SK-N-SH (cell line): ENCODE measurements around the gene RAB5IF. TPM values are rescaled to one million over a fixed set of nuclear protein-coding genes. Genes with fewer than 3 reads are reported as not detected.

Experiments
- CTCF ChIA-PET: fragments of 300-600, 350-600 bp; formaldehyde crosslinking; extraction: SDS; loops from one replicate; lab custom pipeline; 2021; lab: Yijun Ruan, JAX
- POLR2A ChIA-PET: fragments of 350-600 bp; sonication (Branson Sonifier 250); formaldehyde crosslinking; extraction: SDS; loops from one replicate; lab custom pipeline; 2020; ENCODE audit warnings: antibody characterized with exemption, inconsistent platforms; lab: Yijun Ruan, JAX
- DNase-seq: peaks from one replicate; pipeline ENCODE4 v3.0.0; 2012
- H2AFZ ChIP-seq: fragments of 200-600 bp; sonication (generic); 2 replicates; pipeline ENCODE4 v1.8.1; 2016; ENCODE audit warnings: antibody characterized with exemption, mild to moderate bottlenecking, low read depth
- H3F3A ChIP-seq: fragments of 200-600 bp; sonication (generic); replicated peaks from 2 replicates; pipeline ENCODE3; 2016; ENCODE audit warnings: antibody characterized with exemption, mild to moderate bottlenecking; ENCODE audit not compliant: insufficient read depth
- H3K27ac ChIP-seq, 2 experiments: fragments of 200-500 bp in 1 of 2; fragments of 200-600 bp in 1 of 2; sonication (Bioruptor generic) in 1 of 2; sonication (generic), shearing (Covaris generic) in 1 of 2; 2 replicates each; pipeline versions ENCODE4 v1.5.1 to v1.6.1; 2014 to 2016; ENCODE audit warnings: low read depth in 2 of 2, inconsistent platforms in 1 of 2, low read length in 1 of 2, mild to moderate bottlenecking in 1 of 2, mixed read lengths in 1 of 2
- H3K27me3 ChIP-seq: fragments of 200-600 bp; sonication (generic), shearing (Covaris generic); 2 replicates; pipeline ENCODE4 v1.6.1; 2016; ENCODE audit warnings: mixed run types; ENCODE audit not compliant: insufficient read depth
- H3K36me3 ChIP-seq, 2 experiments: fragments of 200-500 bp in 1 of 2; fragments of 200-600 bp in 1 of 2; sonication (Bioruptor generic) in 1 of 2; sonication (generic) in 1 of 2; replicated peaks in 1 of 2; 2 replicates each; pipeline versions ENCODE3 to v1.5.1; 2014 to 2016; ENCODE audit warnings: low read length in 1 of 2, mild to moderate bottlenecking in 1 of 2; ENCODE audit not compliant: insufficient read depth in 2 of 2, control insufficient read depth in 1 of 2
- H3K4me1 ChIP-seq, 2 experiments: fragments of 200-500 bp in 1 of 2; fragments of 200-600 bp in 1 of 2; sonication (Bioruptor generic) in 1 of 2; sonication (generic), shearing (Covaris generic) in 1 of 2; 2 replicates each; pipeline versions ENCODE4 v1.5.1 to v1.6.1; 2014 to 2016; ENCODE audit warnings: low read depth in 1 of 2, low read length in 1 of 2, mixed run types in 1 of 2; ENCODE audit not compliant: insufficient read depth in 2 of 2, control insufficient read depth in 1 of 2
- H3K4me2 ChIP-seq: fragments of 200-600 bp; sonication (generic), shearing (Covaris generic); 2 replicates; pipeline ENCODE4 v1.6.1; 2017; ENCODE audit warnings: mixed run types
- H3K4me3 ChIP-seq, 2 experiments: fragments of 200-500 bp in 1 of 2; fragments of 200-600 bp in 1 of 2; sonication (Bioruptor generic) in 1 of 2; sonication (generic), shearing (Covaris generic) in 1 of 2; 2 replicates each; pipeline versions ENCODE4 v1.5.1 to v1.8.1; 2014 to 2016; ENCODE audit warnings: low read depth in 2 of 2, inconsistent platforms in 1 of 2, low read length in 1 of 2, mild to moderate bottlenecking in 1 of 2, mixed read lengths in 1 of 2, moderate library complexity in 1 of 2
- H3K79me2 ChIP-seq: fragments of 200-600 bp; sonication (generic); 2 replicates; pipeline ENCODE4 v1.8.1; 2017; ENCODE audit warnings: mild to moderate bottlenecking; ENCODE audit not compliant: insufficient read depth
- H3K9ac ChIP-seq: fragments of 200-600 bp; sonication (generic); 2 replicates; pipeline ENCODE4 v1.6.1; 2017; ENCODE audit warnings: mixed run types
- H3K9me2 ChIP-seq: fragments of 200-600 bp; sonication (generic); 2 replicates; pipeline ENCODE4 v1.6.1; 2017; ENCODE audit warnings: mixed run types
- H3K9me3 ChIP-seq: fragments of 200-600 bp; sonication (generic); 2 replicates; pipeline ENCODE4 v1.6.1; 2017; ENCODE audit warnings: mixed run types, mild to moderate bottlenecking, moderate library complexity
- H4K20me1 ChIP-seq: fragments of 200-600 bp; sonication (generic); 2 replicates; pipeline ENCODE4 v1.6.1; 2017; ENCODE audit warnings: mild to moderate bottlenecking, mixed run types; ENCODE audit not compliant: insufficient read depth
- CTCF ChIP-seq: fragments of 200-600 bp; sonication (generic); IDR thresholded peaks from 2 replicates; pipeline ENCODE4 v1.6.1; 2017; ENCODE audit warnings: antibody characterized with exemption, mild to moderate bottlenecking, moderate library complexity
- EP300 ChIP-seq, 2 experiments: IDR thresholded peaks; 2 replicates each; pipeline versions ENCODE4 v1.4.0 to v1.6.1; 2012; ENCODE audit warnings: borderline replicate concordance in 1 of 2, low read depth in 1 of 2, low read length in 1 of 2
- FOSL2 ChIP-seq: IDR thresholded peaks from 2 replicates; pipeline ENCODE4 v1.4.0; 2012; ENCODE audit warnings: low read depth, mild to moderate bottlenecking, moderate library complexity, borderline replicate concordance
- FOXJ3 ChIP-seq: sonication (generic); formaldehyde crosslinking; IDR thresholded peaks from 2 replicates; pipeline ENCODE4 v1.5.1; 2020; ENCODE audit warnings: mild to moderate bottlenecking, missing genetic modification reagents
- FOXM1 ChIP-seq: IDR thresholded peaks from 2 replicates; pipeline ENCODE4 v1.4.0; 2012; ENCODE audit warnings: low read depth, mild to moderate bottlenecking
- IRF3 ChIP-seq: fragments of 150-350 bp; IDR thresholded peaks from 2 replicates; pipeline ENCODE4 v1.6.1; 2016; ENCODE audit warnings: mild to moderate bottlenecking, low read depth, low read length
- JUND ChIP-seq: IDR thresholded peaks from 2 replicates; pipeline ENCODE4 v1.4.0; 2012
- MEF2A ChIP-seq: IDR thresholded peaks from 2 replicates; pipeline ENCODE4 v1.4.0; 2012; ENCODE audit warnings: low read depth, borderline replicate concordance
- MXI1 ChIP-seq: IDR thresholded peaks from 2 replicates; pipeline ENCODE4 v1.6.1; 2012; ENCODE audit warnings: mild to moderate bottlenecking, low read depth, low read length, improper control_type of control experiment
- NRF1 ChIP-seq: IDR thresholded peaks from 2 replicates; pipeline ENCODE4 v1.6.1; 2012; ENCODE audit warnings: low read depth, mild to moderate bottlenecking, low read length
- POLR2AphosphoS5 ChIP-seq: IDR thresholded peaks from 2 replicates; pipeline ENCODE4 v1.6.1; 2012; ENCODE audit warnings: low read depth, low read length
- RCOR1 ChIP-seq: fragments of 150-350 bp; IDR thresholded peaks from 2 replicates; pipeline ENCODE4 v1.6.1; 2017; ENCODE audit warnings: antibody characterized with exemption, low read length
- RFX5 ChIP-seq: IDR thresholded peaks from 2 replicates; pipeline ENCODE4 v1.6.1; 2012; ENCODE audit warnings: mild to moderate bottlenecking, improper control_type of control experiment, low read length
- RXRA ChIP-seq: IDR thresholded peaks from 2 replicates; pipeline ENCODE4 v1.4.0; 2012; ENCODE audit warnings: low read depth, mild to moderate bottlenecking, borderline replicate concordance
- TAF1 ChIP-seq: IDR thresholded peaks from 2 replicates; pipeline ENCODE4 v1.6.1; 2012; ENCODE audit warnings: low read depth, mild to moderate bottlenecking, low read length, moderate library complexity, borderline replicate concordance
- TCF12 ChIP-seq: IDR thresholded peaks from 2 replicates; pipeline ENCODE4 v1.4.0; 2012
- TEAD4 ChIP-seq: IDR thresholded peaks from 2 replicates; pipeline ENCODE4 v1.4.0; 2012; ENCODE audit warnings: mild to moderate bottlenecking, borderline replicate concordance; ENCODE audit not compliant: insufficient read depth
- USF1 ChIP-seq: IDR thresholded peaks from 2 replicates; pipeline ENCODE4 v1.4.0; 2012; ENCODE audit warnings: low read depth, borderline replicate concordance
- ZBTB33 ChIP-seq: IDR thresholded peaks from 2 replicates; pipeline ENCODE4 v1.4.0; 2012; ENCODE audit warnings: low read depth, borderline replicate concordance
- WGBS: methylation state at CpG from one replicate; pipeline ENCODE4 v1.1.6; 2017; ENCODE audit warnings: low lambda C conversion rate; 5-methylcytosine and 5-hydroxymethylcytosine counted together
- polyA plus RNA-seq, 3 experiments: library from polyadenylated mRNA; depleted of rRNA; stranded (reverse); fragments of >200 nt; gene quantifications; 2 replicates each; pipeline ENCODE4 v1.2.3, GENCODE V29; 2012

The RAB5IF gene
- polyA plus RNA-seq, 1 of the 3 experiments (the other 2 are of a cell fraction): 91.1 TPM

- Histone ChIP-seq H4K20me1 (no peaks in the 10 kb centered on the region), H3K27ac (no peak overlapping the region), H3F3A (no peaks in the 10 kb centered on the region), H3K36me3 (peaks cover 4 to 13% of the 10 kb centered on the region in 2 experiments), H3K4me3 (no peak overlapping the region), H3K9me3 (no peaks in the 10 kb centered on the region), H3K27me3 (no peaks in the 10 kb centered on the region), H2AFZ (no peak overlapping the region), H3K9me2 (no peaks in the 10 kb centered on the region), H3K4me2 (no peak overlapping the region), H3K79me2 (no peaks in the 10 kb centered on the region), H3K9ac (no peak overlapping the region), H3K4me1 (no peaks in the 10 kb centered on the region)
- WGBS: 89% methylated on average over 4 of the region's 4 CpGs
- ChIA-PET POLR2A (interaction anchor here (0.6 kb wide), 1 partner anchor 62 kb away, joined by 3 read pairs; no protein-coding TSS in a partner anchor), CTCF (interaction anchor here (1.0 to 2.6 kb wide), 3 partner anchors 9 to 98 kb away, joined by 3 to 10 read pairs (median 6); partner anchors contain the start of gene RAB5IF)
- no peak for DNase-seq
- TF ChIP-seq FOXJ3 (CRISPR knock-in tag): no peak
- TF ChIP-seq TEAD4: no peak
- no peak for TF ChIP-seq TAF1
- TF ChIP-seq JUND: no peak
- TF ChIP-seq EP300 (IDR thresholded peaks at IDR 0.05; ENCODE audit: borderline replicate concordance in 1 of 2, low read depth in 1 of 2, low read length in 1 of 2): no peak
- no peak for TF ChIP-seq CTCF
- TF ChIP-seq MEF2A: no peak
- no peak for TF ChIP-seq ZBTB33
- TF ChIP-seq MXI1: no peak
- no peak for TF ChIP-seq FOSL2
- no peak for TF ChIP-seq POLR2AphosphoS5
These were observed 51.2 kb downstream of the RAB5IF start for GRCh38 chr20:36656733-36657132.

GRCh38 chr20:36658300-36658699 is 52.7 kb downstream of the RAB5IF start:
- H3K4me1 ChIP-seq: no peaks in the 10 kb centered on the region
- WGBS: 94% methylated on average over 3 of the region's 3 CpGs
- TF ChIP-seq EP300 (IDR thresholded peaks at IDR 0.05; ENCODE audit: borderline replicate concordance in 1 of 2, low read depth in 1 of 2, low read length in 1 of 2) (no peak), RFX5 (no peak), RXRA (no peak), USF1 (no peak), FOSL2 (no peak), JUND (no peak), MEF2A (no peak), FOXM1 (no peak), NRF1 (no peak), IRF3 (no peak), RCOR1 (no peak), TCF12 (no peak)
- no peaks in the 10 kb centered on the region for H4K20me1 ChIP-seq
- no peak overlapping the region for H3K27ac ChIP-seq
- H3K36me3 ChIP-seq: peaks cover 7 to 16% of the 10 kb centered on the region in 2 experiments
- ChIA-PET CTCF (no interaction called here), POLR2A (no interaction called here)
- H3K4me3 ChIP-seq: no peak overlapping the region
- no peaks in the 10 kb centered on the region for H3K9me3 ChIP-seq
- H3K9ac ChIP-seq: no peak overlapping the region
- H3K4me2 ChIP-seq: no peak overlapping the region
- H3F3A ChIP-seq: no peaks in the 10 kb centered on the region
- H3K9me2 ChIP-seq: no peaks in the 10 kb centered on the region
- H3K27me3 ChIP-seq: no peaks in the 10 kb centered on the region
- no peak overlapping the region for H2AFZ ChIP-seq
- DNase-seq: no peak
- H3K79me2 ChIP-seq: no peaks in the 10 kb centered on the region
